Activated T-cell treated with anti-CD3 and anti-CD28 coated beads, Interleukin-2, amount 50 U/mL, for 24 hours (primary cell): ENCODE measurements around the gene BABAM2.
A peak's percentile ranks its signal among the peaks of the same experiment; 100 is the strongest.

Experiments used
- DNase-seq: peaks from one replicate; pipeline ENCODE4 v3.0.0-alpha.2; 2020
- H3K27ac Mint-ChIP-seq: 2 replicates; pipeline ENCODE4 v1.8.0; 2020; ENCODE audit warnings: mild to moderate bottlenecking, mixed read lengths
- H3K27me3 Mint-ChIP-seq: 2 replicates; pipeline ENCODE4 v1.8.0; 2020; ENCODE audit warnings: mixed read lengths
- H3K36me3 Mint-ChIP-seq: 2 replicates; pipeline ENCODE4 v1.8.0; 2020; ENCODE audit warnings: low read depth, mixed read lengths
- H3K4me1 Mint-ChIP-seq: 2 replicates; pipeline ENCODE4 v1.8.0; 2020; ENCODE audit warnings: low read depth, mixed read lengths
- H3K4me3 Mint-ChIP-seq: 2 replicates; pipeline ENCODE4 v1.8.0; 2020; ENCODE audit warnings: mild to moderate bottlenecking, moderate library complexity, mixed read lengths
- H3K9me3 Mint-ChIP-seq: 2 replicates; pipeline ENCODE4 v1.8.0; 2020; ENCODE audit warnings: mixed read lengths

Gene BABAM2

GRCh38 chr2:28335666-28336065, 445.1 kb downstream of the BABAM2 start:
- Mint-ChIP-seq H3K4me1 (no peaks in the 10 kb centered on the region), H3K9me3 (no peaks in the 10 kb centered on the region), H3K27me3 (no peaks in the 10 kb centered on the region), H3K4me3 (no peak overlapping the region), H3K27ac (no peak overlapping the region), H3K36me3 (peaks cover 5% of the 10 kb centered on the region)
- DNase-seq, result no peak

GRCh38 chr2:28336264-28336980, 445.9 kb downstream of the BABAM2 start:
- Mint-ChIP-seq H3K27ac (no peak overlapping the region), H3K9me3 (no peaks in the 10 kb centered on the region), H3K4me3 (no peak overlapping the region), H3K27me3 (no peaks in the 10 kb centered on the region), H3K4me1 (no peaks in the 10 kb centered on the region), H3K36me3 (peaks cover 5% of the 10 kb centered on the region)
- DNase-seq, result no peak

GRCh38 chr2:28336982-28337627, 446.6 kb downstream of the BABAM2 start:
- H3K4me3 Mint-ChIP-seq, result no peak overlapping the region
- no peaks in the 10 kb centered on the region for H3K27me3 Mint-ChIP-seq
- no peaks in the 10 kb centered on the region for H3K9me3 Mint-ChIP-seq
- no peaks in the 10 kb centered on the region for H3K4me1 Mint-ChIP-seq
- no peak for DNase-seq
- peak overlapping the region; percentile 30 for H3K27ac Mint-ChIP-seq
- peaks cover 5% of the 10 kb centered on the region for H3K36me3 Mint-ChIP-seq

GRCh38 chr2:28338046-28338817, 447.7 kb downstream of the BABAM2 start:
- no peak for DNase-seq

DNA sequence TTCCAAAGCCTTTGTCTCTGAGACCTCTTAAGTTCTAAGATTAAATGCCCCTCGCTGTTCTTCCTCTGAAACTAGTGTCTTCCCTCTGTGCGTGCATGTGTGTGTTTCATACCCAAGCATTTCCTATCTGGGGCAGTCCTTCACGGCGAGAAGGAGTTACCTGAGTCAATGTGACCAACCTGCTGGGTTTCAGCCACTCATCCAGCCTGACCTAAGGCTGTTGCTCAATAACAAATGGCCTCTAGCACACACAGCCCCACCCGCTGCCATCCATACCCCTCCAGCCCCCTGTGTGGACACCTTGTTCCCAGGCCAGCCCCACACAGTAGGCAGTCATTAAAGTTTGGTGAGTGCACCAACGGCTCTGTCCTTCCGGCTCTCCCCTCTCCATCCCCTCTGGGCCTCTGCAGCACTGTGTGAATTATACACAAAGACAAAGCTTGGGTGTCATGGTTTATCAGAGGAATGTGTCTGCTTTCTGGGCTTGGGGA, 448.3 kb downstream of the BABAM2 start:
- DNase-seq, result no peak
- Mint-ChIP-seq H3K4me3 (no peak overlapping the region), H3K36me3 (peaks cover 5% of the 10 kb centered on the region), H3K4me1 (no peaks in the 10 kb centered on the region), H3K27ac (no peak overlapping the region), H3K9me3 (no peaks in the 10 kb centered on the region), H3K27me3 (no peaks in the 10 kb centered on the region)

More at GRCh38 chr2:28338046-28338817, 447.7 kb downstream of the BABAM2 start:
- Mint-ChIP-seq H3K36me3 (peaks cover 5% of the 10 kb centered on the region), H3K4me3 (no peak overlapping the region), H3K4me1 (no peaks in the 10 kb centered on the region), H3K27ac (peak overlapping the region; percentile 19), H3K27me3 (no peaks in the 10 kb centered on the region), H3K9me3 (no peaks in the 10 kb centered on the region)

DNA sequence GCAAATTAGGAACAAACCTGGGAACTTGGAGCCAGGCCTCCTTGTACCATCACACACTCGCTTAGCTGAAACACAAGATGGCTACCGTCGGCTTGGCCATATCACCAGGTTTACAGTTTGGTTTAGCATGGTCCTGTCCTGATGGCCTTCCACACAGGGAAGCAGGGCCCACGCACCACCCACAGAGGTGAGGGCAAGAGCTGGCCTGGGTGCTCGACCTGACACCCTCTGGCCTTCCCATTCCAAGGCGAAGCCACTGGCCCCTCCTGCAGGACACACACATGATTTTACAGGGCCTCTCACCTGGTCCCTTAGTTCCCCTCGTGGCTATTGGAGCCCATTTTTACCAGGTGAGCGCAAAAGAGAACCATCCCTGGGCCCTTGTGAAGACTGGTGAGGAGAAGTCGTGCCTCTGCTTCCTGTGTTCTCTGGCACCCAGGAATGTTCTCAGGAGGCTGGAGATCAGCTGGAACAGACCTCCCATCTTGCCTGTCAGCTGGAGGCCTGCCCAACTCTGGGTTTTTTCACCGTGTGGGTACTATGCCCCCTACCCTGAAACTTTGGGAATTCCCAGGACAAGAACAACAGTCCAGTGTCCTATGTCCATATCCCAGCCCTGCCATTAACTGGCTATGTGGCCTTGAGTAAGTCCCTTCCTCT, 449.1 kb downstream of the BABAM2 start:
- Mint-ChIP-seq H3K27me3 (no peaks in the 10 kb centered on the region), H3K36me3 (peaks cover 5% of the 10 kb centered on the region), H3K27ac (no peak overlapping the region), H3K9me3 (no peaks in the 10 kb centered on the region), H3K4me3 (no peak overlapping the region), H3K4me1 (no peaks in the 10 kb centered on the region)
- DNase-seq, result no peak

DNA sequence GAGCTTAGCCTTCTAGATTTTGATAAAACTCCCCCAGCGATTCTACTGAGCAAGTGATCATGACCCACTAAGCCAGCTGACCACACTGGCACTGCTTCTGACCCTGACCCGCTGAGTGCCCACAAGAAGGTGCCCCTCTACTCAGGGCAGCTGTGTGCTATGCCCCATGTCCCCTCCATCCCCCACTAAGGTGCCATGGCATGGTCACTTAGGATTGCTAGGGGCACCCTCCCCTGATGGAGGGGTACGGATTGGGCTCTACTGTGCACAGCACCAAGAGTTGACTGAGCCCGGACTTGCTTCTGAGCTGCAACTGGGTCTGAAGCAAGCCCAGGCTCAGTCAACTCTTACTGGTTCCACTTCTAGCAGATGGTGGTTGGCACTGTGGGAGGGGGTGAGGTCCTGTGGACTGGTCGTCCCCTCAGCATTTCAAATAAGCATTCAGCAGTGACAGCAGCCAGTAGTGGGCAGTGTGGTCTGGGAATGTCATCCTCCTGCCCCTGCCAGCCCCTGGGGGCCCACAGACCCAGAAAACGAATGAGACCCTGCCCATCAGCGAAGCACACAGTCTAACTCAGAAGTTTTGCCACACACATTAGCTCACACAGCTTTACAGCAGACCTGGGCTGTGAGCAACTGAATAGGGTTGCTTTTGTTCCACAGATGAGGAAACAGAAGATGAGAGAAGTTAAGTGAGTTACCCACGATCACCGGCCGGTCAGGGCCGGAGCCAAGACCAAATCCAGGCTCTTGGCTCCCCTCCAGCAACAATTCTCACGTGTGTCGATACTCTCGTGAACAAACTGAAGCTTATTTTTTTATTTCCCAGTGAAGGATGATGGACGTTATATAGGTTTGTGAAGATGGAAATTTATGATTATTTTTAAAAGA, 450.0 kb downstream of the BABAM2 start:
- no peaks in the 10 kb centered on the region for H3K9me3 Mint-ChIP-seq
- DNase-seq, result no peak
- H3K36me3 Mint-ChIP-seq, result peaks cover 5% of the 10 kb centered on the region
- H3K27ac Mint-ChIP-seq, result peak overlapping the region; percentile 19
- no peak overlapping the region for H3K4me3 Mint-ChIP-seq
- H3K27me3 Mint-ChIP-seq, result no peaks in the 10 kb centered on the region
- H3K4me1 Mint-ChIP-seq, result no peaks in the 10 kb centered on the region

GRCh38 chr2:28341208-28341891, 450.8 kb downstream of the BABAM2 start:
- H3K27ac Mint-ChIP-seq, result no peak overlapping the region
- H3K36me3 Mint-ChIP-seq, result peaks cover 5% of the 10 kb centered on the region
- no peaks in the 10 kb centered on the region for H3K27me3 Mint-ChIP-seq
- H3K9me3 Mint-ChIP-seq, result no peaks in the 10 kb centered on the region
- no peak overlapping the region for H3K4me3 Mint-ChIP-seq
- DNase-seq, result no peak
- H3K4me1 Mint-ChIP-seq, result no peaks in the 10 kb centered on the region

GRCh38 chr2:28342081-28342967, 451.8 kb downstream of the BABAM2 start:
- Mint-ChIP-seq H3K27ac (no peak overlapping the region), H3K4me1 (peaks cover 5% of the 10 kb centered on the region), H3K4me3 (no peak overlapping the region), H3K27me3 (no peaks in the 10 kb centered on the region), H3K36me3 (peaks cover 5% of the 10 kb centered on the region), H3K9me3 (no peaks in the 10 kb centered on the region)
- DNase-seq, result no peak

GRCh38 chr2:28343184-28343942, 452.8 kb downstream of the BABAM2 start:
- no peak for DNase-seq
- Mint-ChIP-seq H3K9me3 (no peaks in the 10 kb centered on the region), H3K4me3 (no peak overlapping the region), H3K27ac (no peak overlapping the region), H3K4me1 (peaks cover 15% of the 10 kb centered on the region), H3K36me3 (peaks cover 5% of the 10 kb centered on the region), H3K27me3 (no peaks in the 10 kb centered on the region)

GRCh38 chr2:28343971-28344715, 453.6 kb downstream of the BABAM2 start:
- Mint-ChIP-seq H3K27me3 (no peaks in the 10 kb centered on the region), H3K27ac (no peak overlapping the region), H3K9me3 (no peaks in the 10 kb centered on the region), H3K4me3 (no peak overlapping the region), H3K4me1 (peaks cover 23% of the 10 kb centered on the region), H3K36me3 (peaks cover 2% of the 10 kb centered on the region)
- no peak for DNase-seq
